K562 (cell line): ENCODE data around the gene ARHGAP10. TPM values are rescaled to one million over a fixed set of nuclear protein-coding genes. Genes with fewer than 3 reads are reported as not detected.
A peak's percentile ranks its signal among the peaks of the same experiment; 100 is the strongest.

Source experiments
- ATAC-seq: fragments of 200-7000 bp; cut with Tn5 transposase; 3 replicates; pipeline ENCODE4 v1.9.1; 2020; ENCODE audit warnings: moderate library complexity
- BruUV-seq: library from RNA; stranded (reverse); fragments of 400-500 nt; replicated peaks from 2 replicates; lab custom pipeline; 2021; lab: Mats Ljungman, UMichigan
- CTCF ChIA-PET: fragments of 300-600 bp; formaldehyde crosslinking; extraction: SDS; loops from one replicate; lab custom pipeline; 2021; ENCODE audit warnings: low intra/inter-chr PET ratio; lab: Yijun Ruan, JAX
- POLR2A ChIA-PET: fragments of 300-600, 350-650 bp; sonication (Branson Sonifier 250); formaldehyde crosslinking; extraction: SDS; loops from one replicate; lab custom pipeline; 2021; ENCODE audit warnings: antibody characterized with exemption, inconsistent platforms; lab: Yijun Ruan, JAX
- DNase-seq, 4 experiments: peaks; one replicate each; pipeline versions ENCODE4 v3.0.0 to v3.0.0-alpha.2; 2011 to 2018; ENCODE audit warnings: low spot score in 3 of 4, mixed read lengths in 3 of 4; ENCODE audit errors: extremely low read depth in 1 of 4
- FAIRE-seq: peaks from 2 replicates; lab custom pipeline; 2011; peaks lifted over from hg19 to GRCh38; lab: Jason Lieb, UNC
- H2AFZ ChIP-seq: 2 replicates; pipeline ENCODE4 v1.6.0; 2011; ENCODE audit warnings: low read depth, low read length, control low read depth, inconsistent platforms
- H3K27ac ChIP-seq: fragments of 200-600 bp; 3 replicates; pipeline ENCODE4 v1.8.0; 2011; ENCODE audit warnings: low read depth, mild to moderate bottlenecking, control low read depth, inconsistent platforms, low read length, moderate library complexity, mixed read lengths; ENCODE audit errors: extremely low read depth
- H3K27me3 ChIP-seq, 2 experiments: fragments of 300-600 bp in 1 of 2; 2 replicates in 1 of 2; 3 replicates in 1 of 2; pipeline versions ENCODE4 v1.6.0 to v1.8.0; 2011; ENCODE audit warnings: inconsistent platforms in 2 of 2, low read length in 2 of 2, mild to moderate bottlenecking in 1 of 2, mixed read lengths in 1 of 2, moderate library complexity in 1 of 2; ENCODE audit not compliant: control insufficient read depth in 2 of 2, insufficient read depth in 2 of 2
- H3K36me3 ChIP-seq: fragments of 300-600 bp; 3 replicates; pipeline ENCODE4 v1.8.0; 2011; ENCODE audit warnings: mild to moderate bottlenecking, low read length, inconsistent platforms; ENCODE audit not compliant: control insufficient read depth, insufficient read depth
- H3K4me1 ChIP-seq, 2 experiments: fragments of 200-600 bp in 1 of 2; replicated peaks in 1 of 2; 2 replicates in 1 of 2; 3 replicates in 1 of 2; pipeline versions ENCODE4 v1.5.1 to v1.8.0; 2011; ENCODE audit warnings: inconsistent platforms in 2 of 2, low read length in 2 of 2, mild to moderate bottlenecking in 1 of 2, mixed read lengths in 1 of 2, moderate library complexity in 1 of 2; ENCODE audit not compliant: control insufficient read depth in 2 of 2, insufficient read depth in 2 of 2
- H3K4me2 ChIP-seq: 2 replicates; pipeline ENCODE4 v1.6.1; 2011; ENCODE audit warnings: low read length, control low read depth, inconsistent platforms, mixed read lengths; ENCODE audit not compliant: insufficient read depth
- H3K4me3 ChIP-seq: fragments of 200-600 bp; sonication (generic), shearing (Covaris generic); 2 replicates; pipeline ENCODE4 v1.5.1; 2016; ENCODE audit warnings: control low read depth, inconsistent platforms
- H3K79me2 ChIP-seq: fragments of 200-600 bp; 3 replicates; pipeline ENCODE4 v1.8.0; 2011; ENCODE audit warnings: low read length, inconsistent platforms; ENCODE audit not compliant: control insufficient read depth, insufficient read depth
- H3K9ac ChIP-seq, 2 experiments: 2 replicates each; pipeline versions ENCODE4 v1.6.0 to v1.6.1; 2011; ENCODE audit warnings: low read depth in 2 of 2, low read length in 2 of 2, control low read depth in 1 of 2, inconsistent platforms in 1 of 2, mild to moderate bottlenecking in 1 of 2, mixed read lengths in 1 of 2; ENCODE audit not compliant: insufficient read depth in 1 of 2
- H3K9me1 ChIP-seq: one replicate; pipeline ENCODE4 v1.6.0; 2011; ENCODE audit warnings: inconsistent platforms, mild to moderate bottlenecking, low read length, moderate library complexity; ENCODE audit not compliant: control insufficient read depth, insufficient read depth
- H3K9me3 ChIP-seq: replicated peaks from 2 replicates; pipeline ENCODE4 v1.5.1; 2011; ENCODE audit warnings: low read depth, low read length, inconsistent platforms; ENCODE audit not compliant: control insufficient read depth, insufficient read depth
- H4K20me1 ChIP-seq: replicated peaks from 2 replicates; pipeline ENCODE4 v1.6.1; 2011; ENCODE audit warnings: low read length, inconsistent platforms, mixed read lengths; ENCODE audit not compliant: control insufficient read depth, insufficient read depth
- CHD2 ChIP-seq: IDR thresholded peaks from 2 replicates; pipeline ENCODE4 v1.6.1; 2011; ENCODE audit warnings: low read depth, low read length
- GABPA ChIP-seq: fragments of 200-800 bp; sonication (Bioruptor generic); conservative IDR thresholded peaks from 2 replicates; pipeline ENCODE4 v1.6.1; 2016; ENCODE audit warnings: low read depth, missing genetic modification characterization, missing compliant biosample characterization
- HCFC1 ChIP-seq: IDR thresholded peaks from 2 replicates; pipeline ENCODE4 v1.6.1; 2012; ENCODE audit warnings: low read depth, low read length, improper control_type of control experiment
- MEIS2 ChIP-seq: fragments of 450-650 bp; IDR thresholded peaks from 2 replicates; pipeline ENCODE4 v1.6.1; 2014; ENCODE audit warnings: mild to moderate bottlenecking; ENCODE audit not compliant: partially characterized antibody
- ZNF764 ChIP-seq: fragments of 250-450 bp; sonication (Bioruptor Pico); IDR thresholded peaks from 2 replicates; pipeline ENCODE4 v1.4.0; 2020; ENCODE audit warnings: low read depth, mild to moderate bottlenecking, moderate library complexity
- WGBS: fragments of 100-300 bp; shearing (Covaris generic); methylation state at CpG from one replicate; pipeline ENCODE4 v1.1.6; 2016; ENCODE audit warnings: low coverage, mixed read lengths; ENCODE audit not compliant: insufficient coverage; ENCODE audit errors: missing lambda C conversion rate; 5-methylcytosine and 5-hydroxymethylcytosine counted together
- in situ Hi-C: fragments of 300-500 bp; cut with MboI; formaldehyde crosslinking; loops from 4 replicates; pipeline ENCODE4 v1.15.0; 2018; ENCODE audit warnings: inconsistent platforms, mixed read lengths
- intact Hi-C: fragments of 100-400 bp; cut with micrococcal nuclease; formaldehyde crosslinking; loops from 2 replicates; pipeline ENCODE4 v1.14.2; 2022
- polyA plus RNA-seq, 8 experiments: library from polyadenylated mRNA; depleted of rRNA in 4 of 8; stranded (reverse) in 5 of 8; unstranded in 3 of 8; fragments of >200 nt; fragmentation: Nextera tagmentation in 2 of 8; fragmentation: Illumina TruSeq in 1 of 8; extraction: Ambion mirVana in 2 of 8; extraction: Trizol in 1 of 8; gene quantifications; 2 replicates each; pipeline versions ENCODE4 v1.2.1 to v1.2.3, GENCODE V29; 2011 to 2014; ENCODE audit warnings: inconsistent platforms in 1 of 8, missing spikeins in 1 of 8
- total RNA-seq, 7 experiments: library from RNA; depleted of rRNA in 6 of 7; stranded (reverse); fragments of >200 nt in 6 of 7; fragmentation: Illumina TruSeq in 2 of 7; extraction: Trizol in 2 of 7; gene quantifications; 2 replicates each; pipeline versions ENCODE4 v1.2.1 to v1.2.3, GENCODE V29; 2011 to 2021; ENCODE audit warnings: low replicate concordance in 1 of 7
- TF ChIP-seq, protein P1 (sequence below): fragments of 450-650 bp; IDR thresholded peaks from 2 replicates; pipeline ENCODE4 v1.6.1; 2016
- TF ChIP-seq, protein P2 (sequence below): fragments of 250-450 bp; sonication (Bioruptor Pico); IDR thresholded peaks from 2 replicates; pipeline ENCODE4 v1.8.0; 2022; ENCODE audit warnings: moderate library complexity, mild to moderate bottlenecking, inconsistent platforms
- TF ChIP-seq, protein P3 (sequence below), 2 experiments: IDR thresholded peaks in 1 of 2; conservative IDR thresholded peaks in 1 of 2; 2 replicates each; pipeline ENCODE4 v1.6.1; 2016; ENCODE audit warnings: low read depth in 2 of 2, mild to moderate bottlenecking in 1 of 2, missing compliant biosample characterization in 1 of 2, missing genetic modification characterization in 1 of 2, moderate library complexity in 1 of 2
- TF ChIP-seq, protein P4 (sequence below): fragments of 250-450 bp; sonication (Bioruptor Pico); IDR thresholded peaks from 2 replicates; pipeline ENCODE4 v1.4.0; 2020

Gene ARHGAP10
- total and polyA plus RNA-seq, 9 of the 15 experiments (the other 6 are each of a cell fraction or from before 2014, with no cell fraction given) = 0.03 to 0.22 (median 0.06) TPM; not detected in 3

DNA sequence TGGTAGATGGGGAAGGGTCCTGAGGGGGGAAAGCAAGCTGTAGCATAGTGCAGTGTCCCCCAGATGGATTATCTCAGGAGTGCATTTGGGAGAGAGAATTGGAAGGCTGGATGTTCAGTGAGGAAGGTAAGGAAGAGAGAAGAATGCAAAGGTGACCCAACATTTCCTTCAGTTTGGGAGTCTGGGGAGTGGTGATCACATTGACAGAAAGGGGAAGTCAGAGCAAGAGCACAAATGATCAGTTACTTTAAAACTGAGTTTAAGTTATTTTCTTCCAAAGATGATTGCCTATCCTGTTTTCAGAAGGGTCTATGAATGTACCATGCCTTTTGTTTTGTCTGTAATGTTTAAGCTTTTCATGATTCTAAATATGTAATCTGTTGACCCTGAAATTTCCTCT, 47.6 kb downstream of the ARHGAP10 start (continued):
- TF ChIP-seq, protein P1, sequence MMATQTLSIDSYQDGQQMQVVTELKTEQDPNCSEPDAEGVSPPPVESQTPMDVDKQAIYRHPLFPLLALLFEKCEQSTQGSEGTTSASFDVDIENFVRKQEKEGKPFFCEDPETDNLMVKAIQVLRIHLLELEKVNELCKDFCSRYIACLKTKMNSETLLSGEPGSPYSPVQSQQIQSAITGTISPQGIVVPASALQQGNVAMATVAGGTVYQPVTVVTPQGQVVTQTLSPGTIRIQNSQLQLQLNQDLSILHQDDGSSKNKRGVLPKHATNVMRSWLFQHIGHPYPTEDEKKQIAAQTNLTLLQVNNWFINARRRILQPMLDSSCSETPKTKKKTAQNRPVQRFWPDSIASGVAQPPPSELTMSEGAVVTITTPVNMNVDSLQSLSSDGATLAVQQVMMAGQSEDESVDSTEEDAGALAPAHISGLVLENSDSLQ = no peak

DNA sequence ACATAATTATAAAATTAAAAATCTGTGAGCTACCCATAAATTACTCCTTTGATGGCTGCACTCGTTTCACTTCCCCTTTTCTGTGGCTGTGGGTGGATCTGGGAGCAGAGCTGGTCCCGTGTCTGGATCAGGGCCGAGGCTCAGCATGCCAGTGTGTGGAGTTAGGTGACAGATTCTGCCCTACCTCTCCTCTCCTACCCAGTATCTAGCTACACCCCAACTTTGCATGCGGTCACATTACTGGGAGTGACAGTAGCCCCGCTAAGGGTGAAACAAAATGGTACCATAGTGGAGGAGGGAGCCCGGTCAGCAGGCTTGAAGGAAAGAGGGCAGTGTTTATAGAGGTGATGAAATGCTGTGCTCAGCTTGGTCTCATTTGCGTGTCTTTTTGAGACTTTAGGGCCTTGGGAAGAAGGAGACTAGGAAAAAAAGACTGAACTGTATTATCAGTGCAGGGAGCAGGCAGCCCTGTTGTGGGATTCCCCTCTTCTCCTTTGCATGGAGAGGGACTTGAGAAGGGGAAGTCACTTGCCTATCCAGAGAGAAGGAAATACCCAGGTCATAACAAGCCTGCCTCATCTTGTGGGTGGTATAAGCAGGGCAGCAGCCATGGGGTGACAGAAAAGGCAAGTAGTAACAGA, 48.4 kb downstream of the ARHGAP10 start:
- H3K4me1 ChIP-seq = no peaks in the 10 kb centered on the region; a peak in 1 of 5 replicates
- H3K4me3 ChIP-seq = no peak overlapping the region
- FAIRE-seq = no peak
- H2AFZ ChIP-seq = no peak overlapping the region
- CTCF ChIA-PET = no interaction called here
- no peak overlapping the region for H3K9ac ChIP-seq
- H3K9me3 ChIP-seq = no peaks in the 10 kb centered on the region
- in situ Hi-C loops (no loop called here), intact Hi-C loops (no loop called here)
- DNase-seq = no peak
- H3K36me3 ChIP-seq = no peaks in the 10 kb centered on the region
- POLR2A ChIA-PET = no interaction called here
- BruUV-seq = no TSS peak
- no peak for ATAC-seq
- 4% methylated on average over 7 of the region's 7 CpGs for WGBS
- no peak overlapping the region for H3K27ac ChIP-seq
- no peaks in the 10 kb centered on the region for H4K20me1 ChIP-seq
- H3K79me2 ChIP-seq = no peaks in the 10 kb centered on the region
- peaks cover 0 to 23% of the 10 kb centered on the region in 2 experiments; a peak in 3 of 5 replicates for H3K27me3 ChIP-seq
- no peaks in the 10 kb centered on the region for H3K9me1 ChIP-seq
- no peak overlapping the region for H3K4me2 ChIP-seq
- no peak for TF ChIP-seq HCFC1
- TF ChIP-seq, protein P2, sequence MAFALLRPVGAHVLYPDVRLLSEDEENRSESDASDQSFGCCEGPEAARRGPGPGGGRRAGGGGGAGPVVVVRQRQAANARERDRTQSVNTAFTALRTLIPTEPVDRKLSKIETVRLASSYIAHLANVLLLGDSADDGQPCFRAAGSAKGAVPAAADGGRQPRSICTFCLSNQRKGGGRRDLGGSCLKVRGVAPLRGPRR (CRISPR knock-in tag) = no peak
- TF ChIP-seq, protein P3, sequence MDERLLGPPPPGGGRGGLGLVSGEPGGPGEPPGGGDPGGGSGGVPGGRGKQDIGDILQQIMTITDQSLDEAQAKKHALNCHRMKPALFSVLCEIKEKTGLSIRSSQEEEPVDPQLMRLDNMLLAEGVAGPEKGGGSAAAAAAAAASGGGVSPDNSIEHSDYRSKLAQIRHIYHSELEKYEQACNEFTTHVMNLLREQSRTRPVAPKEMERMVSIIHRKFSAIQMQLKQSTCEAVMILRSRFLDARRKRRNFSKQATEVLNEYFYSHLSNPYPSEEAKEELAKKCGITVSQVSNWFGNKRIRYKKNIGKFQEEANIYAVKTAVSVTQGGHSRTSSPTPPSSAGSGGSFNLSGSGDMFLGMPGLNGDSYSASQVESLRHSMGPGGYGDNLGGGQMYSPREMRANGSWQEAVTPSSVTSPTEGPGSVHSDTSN (CRISPR knock-in tag; IDR thresholded peaks at IDR 0.05; ENCODE audit: low read depth) = no peak
- TF ChIP-seq, protein P3 (tag; conservative IDR thresholded peaks at IDR 0.05; ENCODE audit: low read depth) = 0 out of 2 replicates have a peak, but pooled peaks have one; percentile 45
- TF ChIP-seq MEIS2 = peak; percentile 17
- TF ChIP-seq CHD2 = no peak
- TF ChIP-seq, protein P4, sequence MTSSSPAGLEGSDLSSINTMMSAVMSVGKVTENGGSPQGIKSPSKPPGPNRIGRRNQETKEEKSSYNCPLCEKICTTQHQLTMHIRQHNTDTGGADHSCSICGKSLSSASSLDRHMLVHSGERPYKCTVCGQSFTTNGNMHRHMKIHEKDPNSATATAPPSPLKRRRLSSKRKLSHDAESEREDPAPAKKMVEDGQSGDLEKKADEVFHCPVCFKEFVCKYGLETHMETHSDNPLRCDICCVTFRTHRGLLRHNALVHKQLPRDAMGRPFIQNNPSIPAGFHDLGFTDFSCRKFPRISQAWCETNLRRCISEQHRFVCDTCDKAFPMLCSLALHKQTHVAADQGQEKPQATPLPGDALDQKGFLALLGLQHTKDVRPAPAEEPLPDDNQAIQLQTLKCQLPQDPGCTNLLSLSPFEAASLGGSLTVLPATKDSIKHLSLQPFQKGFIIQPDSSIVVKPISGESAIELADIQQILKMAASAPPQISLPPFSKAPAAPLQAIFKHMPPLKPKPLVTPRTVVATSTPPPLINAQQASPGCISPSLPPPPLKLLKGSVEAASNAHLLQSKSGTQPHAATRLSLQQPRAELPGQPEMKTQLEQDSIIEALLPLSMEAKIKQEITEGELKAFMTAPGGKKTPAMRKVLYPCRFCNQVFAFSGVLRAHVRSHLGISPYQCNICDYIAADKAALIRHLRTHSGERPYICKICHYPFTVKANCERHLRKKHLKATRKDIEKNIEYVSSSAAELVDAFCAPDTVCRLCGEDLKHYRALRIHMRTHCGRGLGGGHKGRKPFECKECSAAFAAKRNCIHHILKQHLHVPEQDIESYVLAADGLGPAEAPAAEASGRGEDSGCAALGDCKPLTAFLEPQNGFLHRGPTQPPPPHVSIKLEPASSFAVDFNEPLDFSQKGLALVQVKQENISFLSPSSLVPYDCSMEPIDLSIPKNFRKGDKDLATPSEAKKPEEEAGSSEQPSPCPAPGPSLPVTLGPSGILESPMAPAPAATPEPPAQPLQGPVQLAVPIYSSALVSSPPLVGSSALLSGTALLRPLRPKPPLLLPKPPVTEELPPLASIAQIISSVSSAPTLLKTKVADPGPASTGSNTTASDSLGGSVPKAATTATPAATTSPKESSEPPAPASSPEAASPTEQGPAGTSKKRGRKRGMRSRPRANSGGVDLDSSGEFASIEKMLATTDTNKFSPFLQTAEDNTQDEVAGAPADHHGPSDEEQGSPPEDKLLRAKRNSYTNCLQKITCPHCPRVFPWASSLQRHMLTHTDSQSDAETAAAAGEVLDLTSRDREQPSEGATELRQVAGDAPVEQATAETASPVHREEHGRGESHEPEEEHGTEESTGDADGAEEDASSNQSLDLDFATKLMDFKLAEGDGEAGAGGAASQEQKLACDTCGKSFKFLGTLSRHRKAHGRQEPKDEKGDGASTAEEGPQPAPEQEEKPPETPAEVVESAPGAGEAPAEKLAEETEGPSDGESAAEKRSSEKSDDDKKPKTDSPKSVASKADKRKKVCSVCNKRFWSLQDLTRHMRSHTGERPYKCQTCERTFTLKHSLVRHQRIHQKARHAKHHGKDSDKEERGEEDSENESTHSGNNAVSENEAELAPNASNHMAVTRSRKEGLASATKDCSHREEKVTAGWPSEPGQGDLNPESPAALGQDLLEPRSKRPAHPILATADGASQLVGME = no peak
- no peak for TF ChIP-seq GABPA (tag)
- TF ChIP-seq ZNF764 (CRISPR knock-in tag) = no peak
